Keratinocyte (primary cell): ENCODE results near the gene TSPEAR.

Experiments
- CTCF ChIP-seq, 3 experiments: IDR thresholded peaks in 1 of 3; conservative IDR thresholded peaks in 1 of 3; optimal IDR thresholded peaks in 1 of 3; 2 replicates in 2 of 3; 3 replicates in 1 of 3; pipeline versions ENCODE3 to v1.5.1; 2011; ENCODE audit warnings: low read length in 3 of 3, mild to moderate bottlenecking in 3 of 3, moderate library complexity in 2 of 3, control low read depth in 1 of 3, inconsistent platforms in 1 of 3; ENCODE audit not compliant: insufficient read depth in 2 of 3; ENCODE audit errors: extremely low read depth in 1 of 3
- EZH2 ChIP-seq: IDR thresholded peaks from one replicate; pipeline ENCODE4 v1.6.1; 2012; ENCODE audit warnings: inconsistent platforms, mild to moderate bottlenecking, low read length, moderate library complexity

- TF ChIP-seq CTCF (optimal IDR thresholded peaks at IDR 0.05 in 1 of 3, IDR thresholded peaks at IDR 0.05 in 1 of 3, conservative IDR thresholded peaks at IDR 0.05 in 1 of 3; ENCODE audit: extremely low read depth in 1 of 3, insufficient read depth in 2 of 3, low read length in 3 of 3) (no peak), EZH2 (no peak)
Observed at GRCh38 chr21:44466996-44467858, 244.1 kb downstream of the TSPEAR start.
